ENCODE data around the gene PHIP.
"Not testable (repeated sequence)": the region's sequence is repeated elsewhere in the genome, so short reads cannot be mapped to it uniquely, and the experiment has no call there.

PHIP gene

GRCh38 chr6:79078075-79078969 is at the start of gene PHIP:
PHIP (minus strand) TSS chr6:79078254; CDS start chr6:79078068, 186 bp downstream.
- DNase-seq: peak; percentile 89 to 91

DNA sequence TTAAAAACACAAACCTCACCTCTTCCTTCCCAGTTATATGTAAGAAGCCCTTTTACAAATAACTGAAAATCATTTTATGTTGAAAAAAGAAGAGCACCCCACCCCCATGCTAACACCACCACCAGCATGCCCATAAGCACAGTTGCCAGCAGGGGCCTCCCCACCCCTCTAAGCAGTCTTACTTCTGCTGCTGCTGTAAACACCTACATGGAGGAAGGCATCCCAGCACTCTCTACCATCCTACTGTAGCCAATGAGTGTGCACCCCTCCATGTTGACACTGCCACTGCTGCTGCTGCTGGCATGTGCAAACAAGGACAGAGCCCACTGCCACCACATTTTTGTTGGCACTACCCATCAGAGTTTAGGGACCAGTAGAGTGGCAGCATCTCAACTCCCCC is 49.6 kb upstream of the PHIP start:
- DNase-seq: no peak

DNA sequence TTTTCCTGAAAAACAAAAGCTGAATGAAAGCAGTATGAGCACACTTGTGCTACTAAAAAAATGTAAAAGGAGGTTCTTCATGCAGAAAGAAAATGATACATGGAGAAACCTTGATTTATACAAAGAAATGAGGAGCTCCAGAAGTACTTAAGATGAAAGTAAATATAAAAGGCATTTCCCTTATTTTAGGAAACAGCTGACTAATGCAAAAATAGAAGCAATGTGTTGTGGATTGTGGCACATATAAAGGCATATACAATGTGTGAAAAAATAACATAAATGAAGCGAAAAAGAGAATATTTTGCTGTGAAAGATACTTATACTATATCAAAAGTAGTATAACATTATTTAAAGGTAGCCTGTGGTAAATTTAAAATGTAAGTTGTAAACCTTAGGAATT is 41.2 kb upstream of the PHIP start:
- DNase-seq: no peak

GRCh38 chr6:79117752-79118151 is 39.7 kb upstream of the PHIP start:
- DNase-seq: no peak

GRCh38 chr6:79115553-79116182 is 37.6 kb upstream of the PHIP start:
- DNase-seq: no peak

- DNase-seq: no peak
Observed at GRCh38 chr6:79111549-79111948, 33.5 kb upstream of the PHIP start.

- DNase-seq: no peak
Observed at GRCh38 chr6:79101164-79101563, 23.1 kb upstream of the PHIP start.

DNA sequence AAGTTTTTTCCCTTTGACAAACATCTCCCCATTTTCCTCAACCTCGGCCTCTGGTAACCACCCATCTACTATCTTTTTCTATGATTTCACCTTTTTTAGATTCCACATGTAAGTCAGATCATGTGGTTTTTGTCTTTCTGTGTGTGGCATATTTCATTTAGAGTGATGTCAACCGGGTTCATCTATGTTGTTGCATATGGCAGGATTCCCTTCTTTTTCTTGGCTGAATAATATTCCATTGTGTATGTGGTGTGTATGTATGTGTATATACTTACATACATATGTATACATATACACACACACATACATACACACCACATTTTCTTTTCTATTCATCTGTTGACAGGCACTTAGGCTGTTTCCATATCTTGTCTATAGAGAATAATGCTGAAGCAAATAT is 22.2 kb upstream of the PHIP start:
- no peak for DNase-seq

GRCh38 chr6:79094938-79095337 is 16.9 kb upstream of the PHIP start:
- DNase-seq: no peak

DNA sequence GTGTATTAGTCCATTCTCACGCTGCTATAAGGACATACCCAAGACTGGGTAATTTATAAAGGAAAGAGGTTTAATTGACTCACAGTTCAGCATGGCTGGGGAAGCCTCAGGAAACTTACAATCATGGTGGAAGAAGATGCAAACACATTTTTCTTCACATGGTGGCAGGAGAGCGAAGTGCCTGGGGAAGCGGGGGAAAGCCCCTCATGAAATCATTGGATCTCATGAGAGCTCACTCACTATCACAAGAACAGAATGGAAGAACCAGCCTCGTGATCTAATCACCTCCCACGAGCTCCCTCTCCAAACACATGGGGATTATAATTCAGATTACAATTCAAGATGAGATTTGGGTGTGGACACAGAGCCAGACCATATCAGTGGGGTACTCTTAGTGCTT is 13.7 kb upstream of the PHIP start:
- DNase-seq: not testable (repeated sequence)

GRCh38 chr6:79089552-79090404 is 11.7 kb upstream of the PHIP start:
- DNase-seq: no peak

- no peak for DNase-seq
Observed at GRCh38 chr6:79084693-79085092, 6.6 kb upstream of the PHIP start.

- DNase-seq: no peak
Observed at GRCh38 chr6:79082304-79082703, 4.2 kb upstream of the PHIP start.

DNA sequence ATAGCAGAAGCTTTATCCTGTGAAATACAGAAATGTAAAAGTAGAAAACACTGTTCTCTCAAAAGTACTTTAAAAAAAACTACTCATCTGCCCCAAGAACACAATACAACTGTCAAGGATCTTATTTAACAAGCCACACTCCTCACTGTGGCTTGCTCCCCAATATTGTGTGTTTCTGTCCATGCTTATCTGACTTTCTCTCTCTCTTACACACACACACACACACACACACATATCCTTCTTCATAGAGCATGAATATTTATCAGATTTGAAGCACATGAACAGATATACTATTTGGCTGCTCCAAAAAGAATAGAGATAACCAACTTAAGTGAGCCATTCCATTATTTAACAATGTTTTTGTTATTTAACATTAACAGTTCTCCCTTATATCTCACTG is 3.6 kb upstream of the PHIP start:
- DNase-seq: no peak

- DNase-seq: no peak
Observed at GRCh38 chr6:79079561-79080041, 1.5 kb upstream of the PHIP start.

- peak; percentile 52 to 54 for DNase-seq
Observed at GRCh38 chr6:79077715-79078074, 359 bp downstream of the PHIP start.

GRCh38 chr6:79076782-79077641 is 1.0 kb downstream of the PHIP start:
- peak; percentile 84 to 87 for DNase-seq

DNA sequence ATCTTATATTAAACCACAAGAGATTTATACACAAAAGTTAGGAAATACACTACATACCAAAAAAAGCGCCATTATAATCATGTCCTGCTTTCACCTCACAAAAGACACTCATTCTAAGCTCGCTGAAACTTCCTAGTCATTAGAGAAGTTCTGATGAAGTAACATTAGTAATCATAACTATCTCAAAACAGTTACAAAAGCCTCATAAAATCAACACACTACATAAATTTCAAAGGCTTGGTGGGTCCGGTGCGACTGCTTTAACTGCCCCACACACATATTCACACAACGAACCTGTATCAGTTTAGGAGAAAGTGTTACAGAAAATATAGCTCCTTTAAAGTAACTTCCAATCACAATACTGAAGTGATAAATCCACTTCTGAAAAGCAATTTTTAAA is 1.9 kb downstream of the PHIP start:
- peak in 1 of 2 experiments; percentile 9 for DNase-seq

- no peak for DNase-seq
Observed at GRCh38 chr6:79073888-79074287, 4.2 kb downstream of the PHIP start.

- DNase-seq: no peak
Observed at GRCh38 chr6:79072640-79073181, 5.3 kb downstream of the PHIP start.

DNA sequence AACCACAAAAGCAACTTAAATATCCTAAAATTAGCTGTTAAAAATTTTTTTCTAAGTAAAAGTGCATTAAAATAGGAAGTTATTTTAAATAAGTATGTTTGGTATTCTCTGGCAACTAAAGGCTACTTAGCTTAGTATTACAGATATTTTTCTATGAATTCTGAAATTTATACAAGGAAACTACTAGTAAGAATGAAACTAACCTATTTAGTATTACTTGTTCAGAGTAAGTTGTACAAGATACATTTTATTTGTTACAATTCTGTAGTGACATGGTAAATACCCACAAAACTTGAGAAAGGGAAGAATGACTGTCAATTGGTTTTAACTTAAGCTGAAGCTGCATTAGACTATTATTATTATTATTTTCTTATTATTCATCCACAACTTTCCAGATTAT is 6.5 kb downstream of the PHIP start:
- no peak for DNase-seq

GRCh38 chr6:79070206-79070825 is 7.7 kb downstream of the PHIP start:
- no peak for DNase-seq
